ENCODE results near the gene ICE1. TPM values are rescaled to one million over a fixed set of nuclear protein-coding genes. Genes with fewer than 3 reads are reported as not detected.
A peak's percentile ranks its signal among the peaks of the same experiment; 100 is the strongest.
"Not testable (repeated sequence)": the region's sequence is repeated elsewhere in the genome, so short reads cannot be mapped to it uniquely, and the experiment has no call there.

ICE1 gene
- total and polyA plus RNA-seq, 7 experiments from 2014 or later, result 17.2 to 47.6 (median 32.4) TPM

DNA sequence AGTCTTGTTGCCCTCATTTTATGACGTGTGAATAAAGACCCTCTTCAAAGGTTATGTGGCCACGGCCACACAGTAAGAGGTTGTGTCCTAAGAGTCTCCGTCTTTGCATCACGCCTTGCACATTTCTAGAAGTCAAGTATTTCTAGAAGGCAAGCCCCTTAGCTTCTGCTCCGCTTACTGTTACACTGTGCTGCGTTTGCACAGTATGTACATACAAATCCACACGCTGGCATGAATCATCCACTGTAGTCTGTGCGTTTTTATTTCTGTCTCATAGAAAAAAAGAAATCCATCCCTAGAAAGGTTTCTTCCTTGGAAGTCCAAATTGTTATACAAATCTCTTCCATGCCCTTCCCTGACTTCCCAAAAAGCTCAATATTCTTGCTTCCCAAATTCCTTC, 21.4 kb upstream of the ICE1 start:
- intact Hi-C loops (cut with micrococcal nuclease), result no loop called here
- Mint-ChIP-seq H3K36me3 (peaks cover 0 to 35% (median 32%) of the 10 kb centered on the region in 5 donors), H3K27me3 (no peaks in the 10 kb centered on the region), H3K4me3 (no peak overlapping the region), H3K9me3 (peaks cover 0 to 16% (median 9%) of the 10 kb centered on the region in 11 donors), H3K27ac (no peak overlapping the region), H3K4me1 (no peaks in the 10 kb centered on the region)
- ChIA-PET CTCF (no interaction called here), POLR2A (no interaction called here)
- H3K36me3 ChIP-seq (ENCODE audit: control insufficient read depth in 2 of 3, insufficient read depth in 3 of 3, low read length in 3 of 3), result no peaks in the 10 kb centered on the region
- peaks cover 0 to 7% (median 0%) of the 10 kb centered on the region in 3 experiments for H3K9me3 ChIP-seq (ENCODE audit: control insufficient read depth in 2 of 3, low read length in 3 of 3)
- no peak overlapping the region for H3K27ac ChIP-seq (ENCODE audit: low read depth, low read length)
- H3K4me1 ChIP-seq (ENCODE audit: control insufficient read depth in 2 of 2, insufficient read depth in 2 of 2, low read length in 2 of 2), result no peaks in the 10 kb centered on the region
- DNase-seq (no peak), ATAC-seq (no peak)
- H3K4me3 ChIP-seq (ENCODE audit: low read length), result no peak overlapping the region
- H3K27me3 ChIP-seq (ENCODE audit: control insufficient read depth in 2 of 2, insufficient read depth in 2 of 2, low read length in 2 of 2), result no peaks in the 10 kb centered on the region

DNA sequence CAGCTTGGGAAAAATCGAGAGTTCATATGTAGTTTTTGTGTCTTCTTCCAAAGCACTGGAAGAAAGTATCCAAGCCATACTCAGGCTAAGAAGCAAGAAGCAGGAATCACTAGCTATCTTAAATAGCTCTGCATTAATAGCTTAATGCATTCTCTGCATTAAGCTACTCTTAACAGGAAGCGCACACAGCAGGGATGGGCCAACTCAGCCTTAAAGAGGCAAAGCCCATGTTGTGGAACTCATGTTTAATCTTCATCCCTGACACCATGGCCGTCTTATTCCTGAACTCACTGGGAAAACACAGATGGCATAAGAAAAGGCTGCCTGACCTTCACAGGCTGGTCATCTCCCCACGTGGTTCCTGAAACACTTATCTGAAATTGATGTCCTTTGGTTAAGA, 18.7 kb upstream of the ICE1 start:
- Mint-ChIP-seq H3K27ac (no peak overlapping the region), H3K9me3 (peaks cover 0 to 33% (median 9%) of the 10 kb centered on the region in 11 donors), H3K4me3 (no peak overlapping the region), H3K4me1 (no peaks in the 10 kb centered on the region), H3K36me3 (peaks cover 0 to 48% (median 35%) of the 10 kb centered on the region in 5 donors), H3K27me3 (no peaks in the 10 kb centered on the region)
- ChIA-PET CTCF (no interaction called here), POLR2A (interaction anchor here (0.6 kb wide), 1 partner anchor 20 kb away, joined by 3 read pairs; no protein-coding TSS in a partner anchor)
- H3K4me3 ChIP-seq (ENCODE audit: low read length), result no peak overlapping the region
- H3K27me3 ChIP-seq (ENCODE audit: control insufficient read depth in 2 of 2, insufficient read depth in 2 of 2, low read length in 2 of 2), result no peaks in the 10 kb centered on the region
- no peaks in the 10 kb centered on the region for H3K4me1 ChIP-seq (ENCODE audit: control insufficient read depth in 2 of 2, insufficient read depth in 2 of 2, low read length in 2 of 2)
- no peak for ATAC-seq
- H3K36me3 ChIP-seq (ENCODE audit: control insufficient read depth in 2 of 3, insufficient read depth in 3 of 3, low read length in 3 of 3), result no peaks in the 10 kb centered on the region
- DNase-seq, result no peak
- no peak overlapping the region for H3K27ac ChIP-seq (ENCODE audit: low read depth, low read length)
- intact Hi-C loops (cut with micrococcal nuclease), result no loop called here
- peaks cover 0 to 10% (median 0%) of the 10 kb centered on the region in 3 experiments for H3K9me3 ChIP-seq (ENCODE audit: control insufficient read depth in 2 of 3, low read length in 3 of 3)

DNA sequence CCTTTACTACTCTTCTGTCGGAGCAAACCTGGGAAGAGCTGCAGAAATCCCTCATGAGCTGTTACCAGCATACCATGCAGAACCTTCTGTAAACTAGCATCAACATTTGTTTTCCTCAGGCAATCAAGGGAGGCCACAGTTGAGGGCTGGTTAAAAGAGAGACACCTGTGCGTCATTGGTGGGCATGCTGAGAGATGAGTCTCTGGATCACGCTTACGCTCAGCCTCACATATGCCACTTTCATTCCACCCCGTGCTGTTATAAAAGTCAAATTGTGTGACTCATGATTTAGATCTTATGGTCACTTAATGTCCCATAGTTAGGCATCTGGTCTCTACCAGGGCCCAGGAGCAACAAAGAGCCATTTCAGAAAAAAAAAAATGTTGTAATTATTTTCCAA, 18.1 kb upstream of the ICE1 start:
- ChIA-PET POLR2A (no interaction called here), CTCF (interaction anchor here (0.6 kb wide), 1 partner anchor 26 kb away, joined by 5 read pairs; no protein-coding TSS in a partner anchor)
- no peak for DNase-seq
- H3K27me3 Mint-ChIP-seq, result no peaks in the 10 kb centered on the region
- Histone ChIP-seq H3K27ac (ENCODE audit: low read depth, low read length) (no peak overlapping the region), H3K36me3 (ENCODE audit: control insufficient read depth in 2 of 3, insufficient read depth in 3 of 3, low read length in 3 of 3) (no peaks in the 10 kb centered on the region), H3K4me1 (ENCODE audit: control insufficient read depth in 2 of 2, insufficient read depth in 2 of 2, low read length in 2 of 2) (no peaks in the 10 kb centered on the region), H3K27me3 (ENCODE audit: control insufficient read depth in 2 of 2, insufficient read depth in 2 of 2, low read length in 2 of 2) (no peaks in the 10 kb centered on the region), H3K4me3 (ENCODE audit: low read length) (no peak overlapping the region), H3K9me3 (ENCODE audit: control insufficient read depth in 2 of 3, low read length in 3 of 3) (peaks cover 0 to 15% (median 5%) of the 10 kb centered on the region in 3 experiments)
- ATAC-seq, result no peak
- H3K9me3 Mint-ChIP-seq, result peaks cover 0 to 37% (median 11%) of the 10 kb centered on the region in 11 donors
- H3K27ac Mint-ChIP-seq, result no peak overlapping the region
- no peaks in the 10 kb centered on the region for H3K4me1 Mint-ChIP-seq
- no peak overlapping the region for H3K4me3 Mint-ChIP-seq
- intact Hi-C loops (cut with micrococcal nuclease), result no loop called here
- peaks cover 0 to 46% (median 34%) of the 10 kb centered on the region in 5 donors for H3K36me3 Mint-ChIP-seq

DNA sequence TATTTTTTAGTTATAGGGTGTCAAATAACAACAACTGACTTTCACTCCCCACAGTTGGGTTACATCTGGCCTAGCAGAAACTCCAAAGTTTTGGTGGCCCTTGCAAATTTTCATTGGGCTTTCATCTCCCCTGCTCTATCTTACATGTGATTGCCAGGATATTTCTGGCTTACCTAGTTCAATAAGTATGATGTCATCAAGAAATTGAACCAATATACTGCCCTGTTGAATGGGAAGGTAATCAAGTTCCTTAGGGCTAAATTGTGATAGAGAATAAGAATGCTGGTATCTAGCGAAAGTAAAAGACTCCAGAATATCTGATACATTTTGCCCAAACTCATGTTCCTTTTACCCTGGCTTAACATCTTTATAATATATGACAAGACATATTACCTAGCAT, 17.0 kb upstream of the ICE1 start:
- Histone ChIP-seq H3K27ac (ENCODE audit: low read depth, low read length) (no peak overlapping the region), H3K4me1 (ENCODE audit: control insufficient read depth in 2 of 2, insufficient read depth in 2 of 2, low read length in 2 of 2) (no peaks in the 10 kb centered on the region), H3K36me3 (ENCODE audit: control insufficient read depth in 2 of 3, insufficient read depth in 3 of 3, low read length in 3 of 3) (no peaks in the 10 kb centered on the region), H3K27me3 (ENCODE audit: control insufficient read depth in 2 of 2, insufficient read depth in 2 of 2, low read length in 2 of 2) (no peaks in the 10 kb centered on the region), H3K9me3 (ENCODE audit: control insufficient read depth in 2 of 3, low read length in 3 of 3) (peaks cover 0 to 13% (median 9%) of the 10 kb centered on the region in 3 experiments), H3K4me3 (ENCODE audit: low read length) (no peak overlapping the region)
- ChIA-PET POLR2A (no interaction called here), CTCF (no interaction called here)
- no peak overlapping the region for H3K4me3 Mint-ChIP-seq
- H3K27me3 Mint-ChIP-seq, result no peaks in the 10 kb centered on the region
- no peak for ATAC-seq
- no peak for DNase-seq
- no peaks in the 10 kb centered on the region for H3K4me1 Mint-ChIP-seq
- intact Hi-C loops (cut with micrococcal nuclease), result no loop called here
- peaks cover 0 to 37% (median 10%) of the 10 kb centered on the region in 11 donors for H3K9me3 Mint-ChIP-seq
- peaks cover 0 to 40% (median 23%) of the 10 kb centered on the region in 5 donors for H3K36me3 Mint-ChIP-seq
- no peak overlapping the region for H3K27ac Mint-ChIP-seq

DNA sequence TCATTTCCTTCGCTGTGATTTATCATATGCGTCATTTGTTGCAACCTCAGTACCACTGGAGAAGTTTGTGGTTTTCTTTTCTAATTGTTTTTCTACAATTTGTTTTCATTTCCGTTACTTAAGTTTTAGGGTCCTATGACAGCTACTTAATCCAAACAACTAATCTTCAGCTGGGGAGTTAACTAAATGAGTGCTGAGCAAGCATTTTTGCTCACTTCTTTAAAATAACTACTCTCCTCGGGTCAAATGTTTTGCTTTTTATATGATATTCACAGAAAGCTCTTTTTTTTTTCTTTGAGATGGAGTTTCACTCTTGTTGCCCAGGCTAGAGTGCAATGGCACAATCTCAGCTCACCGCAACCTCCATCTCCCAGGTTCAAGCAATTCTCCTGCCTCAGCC, 14.6 kb upstream of the ICE1 start:
- Mint-ChIP-seq H3K27me3 (peaks cover 0 to under 1% (median 0%) of the 10 kb centered on the region in 5 donors), H3K4me1 (peaks cover 0 to 1% (median 0%) of the 10 kb centered on the region in 7 donors), H3K9me3 (peaks cover 0 to 52% (median 17%) of the 10 kb centered on the region in 11 donors), H3K4me3 (no peak overlapping the region), H3K36me3 (peaks cover 0 to 40% (median 20%) of the 10 kb centered on the region in 5 donors), H3K27ac (no peak overlapping the region)
- no peak overlapping the region for H3K27ac ChIP-seq (ENCODE audit: low read depth, low read length)
- no peaks in the 10 kb centered on the region for H3K4me1 ChIP-seq (ENCODE audit: control insufficient read depth in 2 of 2, insufficient read depth in 2 of 2, low read length in 2 of 2)
- no peak overlapping the region for H3K4me3 ChIP-seq (ENCODE audit: low read length)
- peaks cover 0 to 13% (median 9%) of the 10 kb centered on the region in 3 experiments for H3K9me3 ChIP-seq (ENCODE audit: control insufficient read depth in 2 of 3, low read length in 3 of 3)
- no peaks in the 10 kb centered on the region for H3K36me3 ChIP-seq (ENCODE audit: control insufficient read depth in 2 of 3, insufficient read depth in 3 of 3, low read length in 3 of 3)
- no peak for DNase-seq
- intact Hi-C loops (cut with micrococcal nuclease), result no loop called here
- POLR2A ChIA-PET, result no interaction called here
- CTCF ChIA-PET, result no interaction called here
- H3K27me3 ChIP-seq (ENCODE audit: control insufficient read depth in 2 of 2, insufficient read depth in 2 of 2, low read length in 2 of 2), result no peaks in the 10 kb centered on the region
- no peak for ATAC-seq

DNA sequence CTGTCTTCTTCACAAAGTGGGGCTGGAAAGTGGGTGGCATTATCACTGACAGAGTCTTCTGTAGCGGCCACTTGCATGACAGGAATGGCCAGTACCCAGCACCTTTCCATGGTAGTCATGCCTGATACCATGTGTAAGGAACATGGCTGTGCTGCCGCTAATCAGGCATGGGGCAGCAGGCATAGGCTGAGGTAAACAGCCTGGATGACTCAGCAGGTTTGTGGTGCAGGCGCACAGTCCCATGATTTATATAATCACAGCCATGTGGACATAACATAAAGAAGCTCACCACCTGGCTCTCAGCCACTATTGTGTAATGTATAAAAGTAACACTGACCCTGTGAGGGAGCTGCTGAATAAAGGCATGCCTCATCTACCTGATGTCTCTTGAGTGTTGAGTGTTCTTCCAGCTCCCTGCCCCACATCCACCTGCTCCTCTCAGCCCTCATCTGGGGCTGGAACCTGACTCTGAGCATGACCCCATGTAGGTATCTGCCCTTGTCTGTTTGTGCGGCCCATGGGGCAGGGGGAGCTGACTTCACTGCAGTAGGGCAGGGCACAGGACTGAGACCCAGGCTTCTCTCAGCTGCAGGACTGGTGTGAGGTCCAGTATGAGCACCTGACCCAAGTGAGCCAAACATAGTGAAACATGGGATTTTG, 13.2 kb upstream of the ICE1 start:
- no peak overlapping the region for H3K4me3 Mint-ChIP-seq
- peaks cover 0 to 4% (median 0%) of the 10 kb centered on the region in 5 donors for H3K27me3 Mint-ChIP-seq
- peaks cover 0 to 46% (median 24%) of the 10 kb centered on the region in 5 donors for H3K36me3 Mint-ChIP-seq
- H3K9me3 ChIP-seq (ENCODE audit: control insufficient read depth in 2 of 3, low read length in 3 of 3), result peaks cover 0 to 13% (median 9%) of the 10 kb centered on the region in 3 experiments
- intact Hi-C loops (cut with micrococcal nuclease), result no loop called here
- no peak overlapping the region for H3K27ac ChIP-seq (ENCODE audit: low read depth, low read length)
- H3K27me3 ChIP-seq (ENCODE audit: control insufficient read depth in 2 of 2, insufficient read depth in 2 of 2, low read length in 2 of 2), result no peaks in the 10 kb centered on the region
- peaks cover 0 to 52% (median 19%) of the 10 kb centered on the region in 11 donors for H3K9me3 Mint-ChIP-seq
- H3K27ac Mint-ChIP-seq, result no peak overlapping the region
- ChIA-PET CTCF (no interaction called here), POLR2A (no interaction called here)
- no peaks in the 10 kb centered on the region for H3K4me1 ChIP-seq (ENCODE audit: control insufficient read depth in 2 of 2, insufficient read depth in 2 of 2, low read length in 2 of 2)
- H3K4me1 Mint-ChIP-seq, result peaks cover 0 to 6% (median 0%) of the 10 kb centered on the region in 7 donors
- no peaks in the 10 kb centered on the region for H3K36me3 ChIP-seq (ENCODE audit: control insufficient read depth in 2 of 3, insufficient read depth in 3 of 3, low read length in 3 of 3)
- H3K4me3 ChIP-seq (ENCODE audit: low read length), result no peak overlapping the region
- ATAC-seq (no peak), DNase-seq (peak in 3 of 9 donors; percentile 12 to 30 (median 19))

DNA sequence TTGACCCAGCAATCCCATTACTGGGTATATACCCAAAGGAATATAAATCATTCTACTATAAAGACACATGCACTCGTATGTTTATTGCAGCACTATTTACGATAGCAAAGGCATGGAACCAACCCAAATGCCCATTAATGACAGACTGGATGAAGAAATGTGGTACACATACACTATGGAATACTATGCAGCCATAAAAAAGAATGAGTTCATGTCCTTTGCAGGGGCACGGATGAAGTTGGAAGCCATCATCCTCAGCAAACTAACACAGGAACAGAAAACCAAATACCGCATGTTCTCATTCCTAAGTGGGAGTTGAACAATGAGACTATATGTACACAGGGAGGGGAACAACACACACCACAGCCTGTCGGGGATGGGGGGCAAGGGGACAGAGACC, 8.6 kb upstream of the ICE1 start:
- CTCF ChIA-PET; intact Hi-C loops (cut with micrococcal nuclease): not testable (repeated sequence)

More for the DNA sequence above, 8.6 kb upstream of the ICE1 start:
- H3K27me3 ChIP-seq (ENCODE audit: control insufficient read depth in 2 of 2, insufficient read depth in 2 of 2, low read length in 2 of 2); H3K4me1 Mint-ChIP-seq; H3K27me3 Mint-ChIP-seq; DNase-seq; H3K9me3 ChIP-seq (ENCODE audit: control insufficient read depth in 2 of 3, low read length in 3 of 3); ATAC-seq; H3K27ac ChIP-seq (ENCODE audit: low read depth, low read length); H3K4me1 ChIP-seq (ENCODE audit: control insufficient read depth in 2 of 2, insufficient read depth in 2 of 2, low read length in 2 of 2); H3K4me3 Mint-ChIP-seq; H3K36me3 ChIP-seq (ENCODE audit: control insufficient read depth in 2 of 3, insufficient read depth in 3 of 3, low read length in 3 of 3); H3K4me3 ChIP-seq (ENCODE audit: low read length); POLR2A ChIA-PET; H3K27ac Mint-ChIP-seq: not testable (repeated sequence)
- H3K9me3 Mint-ChIP-seq, result peaks cover 0 to 30% (median 14%) of the 10 kb centered on the region in 11 donors
- peaks cover 0 to 43% (median 25%) of the 10 kb centered on the region in 5 donors for H3K36me3 Mint-ChIP-seq
